GM21576 (cell line): ENCODE results near the gene TRIM3.

ENCODE experiments used
- ATAC-seq: cut with Tn5 transposase; IDR thresholded peaks from one replicate; pipeline ENCODE4 v1.9.1; 2021; ENCODE audit warnings: mild to moderate bottlenecking, moderate library complexity; ENCODE audit not compliant: unreplicated experiment

The TRIM3 gene

DNA sequence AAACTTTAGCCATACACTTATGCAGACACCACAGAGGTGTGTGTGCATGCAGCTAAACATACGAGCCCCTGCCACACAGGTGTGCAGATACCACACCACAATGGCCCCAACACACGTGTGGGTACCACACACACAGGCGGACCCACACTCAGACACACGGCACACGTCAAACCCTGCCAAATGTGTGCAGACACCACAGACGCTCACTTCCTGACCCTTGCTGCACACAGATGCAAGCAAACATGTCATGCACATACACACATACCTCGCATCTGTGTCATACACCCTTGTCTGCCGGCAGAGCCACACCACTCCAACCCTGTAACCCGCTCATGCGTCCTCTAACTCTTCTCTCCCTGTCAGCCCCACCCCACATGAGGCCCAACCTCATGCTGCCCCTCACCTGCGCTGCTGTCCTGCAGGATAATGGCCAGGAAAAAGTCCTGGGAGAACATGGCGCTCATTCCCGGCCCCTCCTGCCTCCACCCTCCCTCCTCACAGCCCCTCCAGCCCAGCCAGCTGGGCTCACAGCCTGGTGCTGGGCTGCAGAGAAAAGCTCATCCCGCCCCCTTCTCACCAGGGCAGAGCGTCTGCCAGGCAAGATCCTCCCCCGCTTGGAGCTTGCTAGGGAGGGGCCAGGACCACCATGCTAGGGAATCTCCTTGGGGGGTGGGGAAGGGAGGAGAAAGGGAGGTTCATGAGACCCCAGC lies 69.2 kb downstream of the TRIM3 start:
- no peak for ATAC-seq

DNA sequence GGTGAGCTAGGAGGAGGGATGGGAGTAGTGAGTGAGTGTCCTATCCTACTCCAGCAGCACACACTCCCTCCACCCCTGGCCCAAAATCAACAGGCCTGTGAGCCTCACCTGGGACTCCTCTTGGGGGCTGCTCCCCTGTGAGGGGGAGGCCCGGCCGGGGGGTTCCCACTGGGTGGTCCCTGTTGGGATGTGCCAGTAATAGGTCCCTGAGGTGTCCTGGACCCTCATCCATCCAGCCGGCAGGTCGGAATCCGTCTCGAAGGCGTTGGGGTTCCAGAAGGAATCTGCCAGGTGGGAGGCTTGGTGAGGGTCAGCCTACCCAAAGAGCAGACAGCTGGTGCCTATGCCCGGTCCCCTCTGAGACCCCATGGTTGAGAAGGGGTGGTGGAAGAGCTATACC lies 70.2 kb downstream of the TRIM3 start:
- no peak for ATAC-seq

DNA sequence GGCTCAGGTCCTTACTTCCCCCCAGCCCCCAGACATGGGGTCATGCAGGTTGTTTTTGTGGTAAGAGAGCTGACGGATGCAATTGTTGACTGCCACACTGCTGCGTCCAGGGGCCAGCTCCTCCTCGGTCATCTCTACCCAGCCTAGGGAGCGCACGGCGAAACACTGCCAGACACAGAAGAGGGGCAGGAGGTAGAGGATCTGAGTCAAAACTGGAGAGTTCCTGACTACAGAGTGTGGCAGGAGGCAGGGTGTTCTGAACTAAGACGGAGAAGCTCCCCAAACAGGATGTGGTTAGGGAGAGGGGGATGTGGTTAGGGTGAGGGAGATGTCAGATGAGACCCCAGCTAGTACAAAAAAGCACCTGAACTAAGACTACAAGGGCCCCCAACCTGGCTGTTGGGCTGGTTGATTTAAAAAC lies 71.2 kb downstream of the TRIM3 start:
- ATAC-seq: peak; percentile 95

DNA sequence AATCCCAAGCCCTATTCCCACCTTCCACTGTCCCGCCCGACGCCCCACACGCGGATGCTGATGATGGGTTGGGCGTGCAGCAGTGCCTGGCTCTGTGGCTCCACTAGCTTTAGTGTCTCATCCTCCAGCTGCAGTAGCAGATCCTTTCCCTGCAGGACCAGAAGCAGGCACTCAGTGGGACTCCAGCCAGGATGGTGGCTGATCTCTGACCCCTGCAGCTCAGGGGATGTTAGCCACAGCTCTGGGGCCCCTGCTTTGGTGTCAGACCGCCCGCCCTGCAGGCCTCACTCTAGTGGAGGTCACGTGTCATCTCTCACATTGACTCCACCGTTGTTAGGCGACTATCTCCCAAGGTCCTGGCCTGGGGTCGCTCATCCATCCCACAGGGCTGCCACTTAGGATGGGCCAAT lies 71.7 kb downstream of the TRIM3 start:
- peak; percentile 32 for ATAC-seq

DNA sequence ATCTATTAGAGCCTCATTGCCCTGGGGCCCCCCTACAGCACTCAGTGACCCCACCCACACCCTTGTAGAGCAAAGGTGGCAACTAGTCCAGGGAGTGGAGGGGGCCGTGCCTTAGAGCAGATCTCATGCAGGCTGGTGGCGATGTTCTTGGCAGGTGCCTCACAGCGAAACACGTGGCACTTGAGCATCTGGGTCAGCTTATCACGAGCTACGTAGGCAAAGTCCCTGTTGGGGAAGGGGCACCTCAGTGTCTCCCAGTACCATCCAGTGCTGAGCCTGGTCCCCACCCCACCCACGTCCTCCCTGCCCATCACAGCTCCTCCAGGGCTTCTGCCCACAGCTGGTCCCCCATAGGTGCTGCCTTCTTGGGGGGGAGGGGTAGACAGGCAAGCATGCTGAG lies 72.3 kb downstream of the TRIM3 start:
- ATAC-seq: no peak

DNA sequence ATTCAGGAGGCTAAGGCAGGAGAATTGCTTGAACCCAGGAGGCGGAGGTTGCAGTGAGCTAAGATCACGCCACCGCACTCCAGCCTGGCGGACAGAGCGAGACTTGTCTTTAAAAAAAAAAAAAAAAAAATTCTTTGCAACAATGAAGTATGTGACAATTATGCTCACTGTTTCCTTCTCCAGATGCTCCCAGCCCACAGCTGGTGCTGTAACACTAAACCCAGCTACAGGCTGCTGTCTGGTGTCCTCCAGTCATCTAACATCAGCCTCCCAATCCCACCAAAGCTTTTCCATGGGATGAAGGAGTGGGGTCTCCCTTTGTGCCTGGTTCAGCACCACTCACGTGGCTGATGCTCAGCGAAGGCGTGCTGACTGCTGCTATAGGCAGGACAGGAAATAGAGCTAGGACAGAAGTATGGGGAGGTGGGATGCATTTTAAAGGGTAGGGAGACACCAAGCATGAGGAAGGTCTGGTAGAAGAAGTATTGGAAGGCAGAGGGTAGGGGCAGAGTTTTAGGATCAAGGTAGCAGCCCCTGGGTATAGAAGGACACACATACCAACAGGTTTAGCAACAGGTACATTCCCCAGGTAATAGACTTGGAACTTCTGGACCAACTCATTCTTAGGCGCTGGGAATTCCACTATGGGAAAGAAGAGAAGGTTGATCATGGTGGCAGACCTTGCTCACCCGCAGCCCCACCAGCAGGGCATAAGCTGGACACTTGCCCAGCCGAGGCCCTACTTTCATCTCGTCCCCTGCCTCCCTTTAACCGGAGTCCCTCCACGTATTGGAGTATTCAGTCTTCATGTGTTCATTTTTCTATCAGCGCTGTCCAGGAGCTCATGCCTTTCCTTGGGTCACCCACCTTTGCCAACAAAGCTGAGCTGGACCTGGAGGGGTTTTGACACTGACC lies 73.1 kb downstream of the TRIM3 start:
- ATAC-seq: no peak
